MM.1S (cell line): ENCODE measurements around the gene GABRD.

Source experiments
- DNase-seq: peaks from one replicate; pipeline ENCODE4 v3.0.0-alpha.2; 2015
- H2AFZ ChIP-seq: fragments of 300-600 bp; sonication (generic); 2 replicates; pipeline ENCODE4 v1.6.0; 2016; ENCODE audit warnings: antibody characterized with exemption, low read length
- H3F3A ChIP-seq: fragments of 300-600 bp; sonication (generic); 2 replicates; pipeline ENCODE4 v1.6.1; 2016; ENCODE audit warnings: mild to moderate bottlenecking, antibody characterized with exemption, low read length, moderate library complexity, mixed read lengths; ENCODE audit not compliant: insufficient read depth
- H3K27ac ChIP-seq: fragments of 300-600 bp; sonication (generic); 2 replicates; pipeline ENCODE4 v1.5.1; 2016; ENCODE audit warnings: mild to moderate bottlenecking, low read length
- H3K27me3 ChIP-seq: fragments of 300-600 bp; sonication (generic); replicated peaks from 2 replicates; pipeline ENCODE4 v1.6.0; 2016; ENCODE audit warnings: low read length; ENCODE audit not compliant: insufficient read depth
- H3K36me3 ChIP-seq: fragments of 300-600 bp; sonication (generic); replicated peaks from 2 replicates; pipeline ENCODE4 v1.6.1; 2016; ENCODE audit warnings: mild to moderate bottlenecking, low read length, mixed read lengths; ENCODE audit not compliant: insufficient read depth
- H3K4me1 ChIP-seq: fragments of 300-600 bp; sonication (generic); 2 replicates; pipeline ENCODE4 v1.6.1; 2016; ENCODE audit warnings: low read length, mixed read lengths
- H3K4me2 ChIP-seq: fragments of 300-600 bp; sonication (generic); 2 replicates; pipeline ENCODE4 v1.6.0; 2016; ENCODE audit warnings: low read depth, low read length
- H3K4me3 ChIP-seq: fragments of 300-600 bp; sonication (generic); 2 replicates; pipeline ENCODE4 v1.5.1; 2016; ENCODE audit warnings: low read length, mixed read lengths
- H3K79me2 ChIP-seq: fragments of 300-600 bp; sonication (generic); 2 replicates; pipeline ENCODE4 v1.6.1; 2016; ENCODE audit warnings: mixed run types, low read length, mixed read lengths
- H3K9ac ChIP-seq: fragments of 300-600 bp; sonication (generic); 2 replicates; pipeline ENCODE4 v1.6.1; 2016; ENCODE audit warnings: low read length, mixed read lengths
- H3K9me2 ChIP-seq: fragments of 300-600 bp; sonication (generic); replicated peaks from 2 replicates; pipeline ENCODE4 v1.6.1; 2016; ENCODE audit warnings: mild to moderate bottlenecking, low read length, mixed read lengths; ENCODE audit not compliant: insufficient read depth
- H3K9me3 ChIP-seq: fragments of 300-600 bp; sonication (generic); replicated peaks from 2 replicates; pipeline ENCODE4 v1.6.1; 2016; ENCODE audit warnings: mild to moderate bottlenecking, low read length, mixed read lengths; ENCODE audit not compliant: insufficient read depth
- H4K20me1 ChIP-seq: fragments of 300-600 bp; sonication (generic); 2 replicates; pipeline ENCODE4 v1.6.1; 2016; ENCODE audit warnings: mild to moderate bottlenecking, low read length, moderate library complexity, mixed read lengths; ENCODE audit not compliant: insufficient read depth
- EZH2 ChIP-seq: fragments of 300-600 bp; sonication (generic); optimal IDR thresholded peaks from 2 replicates; pipeline ENCODE3; 2017; ENCODE audit warnings: low read depth, mild to moderate bottlenecking, antibody characterized with exemption, low read length, mixed read lengths
- EZH2phosphoT487 ChIP-seq: fragments of 300-600 bp; sonication (generic); IDR thresholded peaks from 2 replicates; pipeline ENCODE4 v1.6.1; 2018; ENCODE audit warnings: antibody characterized with exemption, low read length
- TF ChIP-seq, protein P1 (sequence below): fragments of 300-600 bp; sonication (generic); IDR thresholded peaks from 2 replicates; pipeline ENCODE4 v1.5.1; 2016; ENCODE audit warnings: antibody characterized with exemption, low read length, mixed read lengths

Gene GABRD

DNA sequence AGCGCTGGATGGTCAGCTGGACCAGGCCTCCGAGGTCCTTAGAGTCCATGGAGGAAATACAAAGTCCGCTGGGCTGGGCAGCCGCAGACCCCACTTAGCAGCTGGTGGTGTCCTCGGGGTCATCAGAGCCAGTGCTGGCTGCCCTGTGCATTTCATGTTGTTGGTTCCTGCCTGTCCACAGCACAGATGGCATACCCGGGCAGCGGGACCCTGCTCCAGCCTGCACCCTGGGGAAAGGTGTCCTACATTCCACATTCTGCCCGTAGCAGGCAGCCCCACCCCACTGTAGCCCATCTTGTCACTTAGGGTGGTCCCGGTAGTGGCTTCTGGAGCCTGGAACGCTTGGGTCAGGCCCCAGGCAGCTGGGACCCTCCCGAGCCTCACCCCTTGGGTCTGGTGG is 50.9 kb downstream of the GABRD start:
- H3K4me1 ChIP-seq = no peaks in the 10 kb centered on the region

DNA sequence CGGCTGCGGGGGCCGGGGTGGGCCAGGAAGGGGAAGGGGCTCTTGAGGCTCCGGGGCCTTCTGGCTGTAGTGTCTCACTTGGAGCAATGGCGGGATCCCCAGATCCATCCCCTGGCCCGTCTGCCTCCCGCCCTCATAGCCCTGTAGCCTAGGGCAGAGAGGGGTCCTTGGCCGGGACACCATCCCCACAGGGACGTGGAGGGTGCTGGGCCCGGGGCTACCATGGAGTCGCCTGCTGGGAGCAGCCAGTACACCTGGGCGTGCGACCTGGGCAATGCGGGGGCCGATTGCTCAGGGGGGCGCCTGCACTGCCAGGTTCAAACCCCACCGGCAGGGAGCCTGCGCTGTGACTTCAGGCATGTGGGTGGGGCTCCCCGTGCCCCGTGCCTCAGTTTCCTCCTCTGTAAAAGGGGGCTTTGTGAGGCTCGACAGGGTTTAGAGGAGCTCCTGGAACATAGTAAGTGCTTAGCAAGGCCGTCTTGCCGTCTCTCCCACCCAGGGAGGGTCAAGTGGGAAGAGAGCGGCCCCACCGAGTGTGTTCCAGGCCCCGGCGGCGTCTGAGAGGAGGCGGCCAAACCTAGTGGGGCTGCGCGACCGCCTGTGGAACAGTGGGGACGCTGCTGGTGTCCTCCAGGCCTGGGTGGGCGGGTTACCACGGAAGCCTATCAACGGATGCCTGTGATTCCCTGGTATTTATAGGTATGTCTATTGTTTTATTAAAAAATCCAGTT is 51.8 kb downstream of the GABRD start:
- no peak overlapping the region for H3K27ac ChIP-seq
- H3K27me3 ChIP-seq = peaks cover 100% of the 10 kb centered on the region
- TF ChIP-seq, protein P1, sequence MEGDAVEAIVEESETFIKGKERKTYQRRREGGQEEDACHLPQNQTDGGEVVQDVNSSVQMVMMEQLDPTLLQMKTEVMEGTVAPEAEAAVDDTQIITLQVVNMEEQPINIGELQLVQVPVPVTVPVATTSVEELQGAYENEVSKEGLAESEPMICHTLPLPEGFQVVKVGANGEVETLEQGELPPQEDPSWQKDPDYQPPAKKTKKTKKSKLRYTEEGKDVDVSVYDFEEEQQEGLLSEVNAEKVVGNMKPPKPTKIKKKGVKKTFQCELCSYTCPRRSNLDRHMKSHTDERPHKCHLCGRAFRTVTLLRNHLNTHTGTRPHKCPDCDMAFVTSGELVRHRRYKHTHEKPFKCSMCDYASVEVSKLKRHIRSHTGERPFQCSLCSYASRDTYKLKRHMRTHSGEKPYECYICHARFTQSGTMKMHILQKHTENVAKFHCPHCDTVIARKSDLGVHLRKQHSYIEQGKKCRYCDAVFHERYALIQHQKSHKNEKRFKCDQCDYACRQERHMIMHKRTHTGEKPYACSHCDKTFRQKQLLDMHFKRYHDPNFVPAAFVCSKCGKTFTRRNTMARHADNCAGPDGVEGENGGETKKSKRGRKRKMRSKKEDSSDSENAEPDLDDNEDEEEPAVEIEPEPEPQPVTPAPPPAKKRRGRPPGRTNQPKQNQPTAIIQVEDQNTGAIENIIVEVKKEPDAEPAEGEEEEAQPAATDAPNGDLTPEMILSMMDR = no peak
- TF ChIP-seq EZH2 = no peak
- TF ChIP-seq EZH2phosphoT487 = no peak
- H3K9ac ChIP-seq = no peak overlapping the region
- no peaks in the 10 kb centered on the region for H3K9me3 ChIP-seq
- no peaks in the 10 kb centered on the region for H4K20me1 ChIP-seq
- DNase-seq = no peak
- no peak overlapping the region for H3K4me2 ChIP-seq
- no peaks in the 10 kb centered on the region for H3K36me3 ChIP-seq
- no peak overlapping the region for H3K4me3 ChIP-seq
- H2AFZ ChIP-seq = no peak overlapping the region
- no peaks in the 10 kb centered on the region for H3K79me2 ChIP-seq
- H3K9me2 ChIP-seq = no peaks in the 10 kb centered on the region
- no peaks in the 10 kb centered on the region for H3K4me1 ChIP-seq
- no peaks in the 10 kb centered on the region for H3F3A ChIP-seq

More for the DNA sequence above, 50.9 kb downstream of the GABRD start:
- TF ChIP-seq EZH2phosphoT487 (no peak), EZH2 (no peak)
- TF ChIP-seq, protein P1 = no peak
- no peaks in the 10 kb centered on the region for H4K20me1 ChIP-seq
- H3K27me3 ChIP-seq = peaks cover 99% of the 10 kb centered on the region
- DNase-seq = no peak
- no peak overlapping the region for H3K27ac ChIP-seq
- H3K9me3 ChIP-seq = no peaks in the 10 kb centered on the region
- no peaks in the 10 kb centered on the region for H3F3A ChIP-seq
- no peaks in the 10 kb centered on the region for H3K36me3 ChIP-seq
- no peaks in the 10 kb centered on the region for H3K79me2 ChIP-seq
- H3K4me2 ChIP-seq = no peak overlapping the region
- no peak overlapping the region for H3K9ac ChIP-seq
- no peaks in the 10 kb centered on the region for H3K9me2 ChIP-seq
- no peak overlapping the region for H3K4me3 ChIP-seq
- no peak overlapping the region for H2AFZ ChIP-seq

DNA sequence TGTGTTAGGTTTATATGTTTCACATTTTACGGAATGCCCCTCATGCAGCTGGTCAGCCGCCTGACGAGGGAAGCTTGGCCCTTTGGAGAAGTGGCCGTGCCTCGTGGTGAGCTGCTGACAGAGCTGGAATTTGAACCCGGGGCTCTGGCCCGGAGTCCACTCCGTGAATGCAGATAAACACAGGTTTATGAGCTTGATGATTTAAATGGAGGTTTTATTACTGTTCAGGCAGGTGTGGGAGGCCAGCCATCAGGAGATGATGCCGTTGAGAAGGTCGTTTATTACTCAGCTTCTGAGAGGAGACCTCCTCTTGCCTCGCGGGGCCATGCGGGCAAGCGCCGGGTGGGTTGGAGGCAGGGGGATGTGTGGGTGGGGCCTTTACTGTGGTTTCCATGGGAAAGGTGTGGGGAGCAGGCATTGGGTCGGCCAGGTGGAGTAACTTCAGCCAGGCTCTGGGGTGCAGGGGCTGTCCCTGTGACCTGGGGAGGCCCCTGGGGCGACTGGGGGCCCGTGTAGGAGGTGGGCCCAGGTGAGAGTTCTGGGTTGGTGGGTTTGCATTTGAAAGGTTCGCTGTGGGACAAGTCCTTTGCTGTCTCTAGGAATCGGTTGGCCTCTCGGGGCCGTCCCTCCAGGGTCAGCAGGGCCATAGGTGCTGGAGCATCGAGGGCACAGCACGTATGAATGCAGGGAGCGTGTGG is 53.1 kb downstream of the GABRD start:
- no peaks in the 10 kb centered on the region for H3F3A ChIP-seq
- H3K9ac ChIP-seq = no peak overlapping the region
- peaks cover 99% of the 10 kb centered on the region for H3K27me3 ChIP-seq
- no peak overlapping the region for H3K4me2 ChIP-seq
- DNase-seq = no peak
- no peaks in the 10 kb centered on the region for H3K79me2 ChIP-seq
- H3K36me3 ChIP-seq = no peaks in the 10 kb centered on the region
- TF ChIP-seq, protein P1 = no peak
- TF ChIP-seq EZH2 (no peak), EZH2phosphoT487 (no peak)
- no peaks in the 10 kb centered on the region for H3K9me3 ChIP-seq
- no peak overlapping the region for H3K27ac ChIP-seq
- no peaks in the 10 kb centered on the region for H3K9me2 ChIP-seq
- no peak overlapping the region for H2AFZ ChIP-seq
- no peaks in the 10 kb centered on the region for H3K4me1 ChIP-seq
- no peaks in the 10 kb centered on the region for H4K20me1 ChIP-seq
- no peak overlapping the region for H3K4me3 ChIP-seq
